Glutamatergic neuron (in vitro differentiated cells): ENCODE results near the gene TRIO. TPM values are rescaled to one million over a fixed set of nuclear protein-coding genes. Genes with fewer than 3 reads are reported as not detected.

ENCODE experiments used
- DNase-seq: peaks from one replicate; pipeline ENCODE4 v3.0.0; 2022
- H3K27ac Mint-ChIP-seq: one replicate; pipeline ENCODE4 v1.8.0; 2020; ENCODE audit warnings: mild to moderate bottlenecking, mixed read lengths, inconsistent platforms; ENCODE audit not compliant: unreplicated experiment
- H3K27me3 Mint-ChIP-seq: one replicate; pipeline ENCODE4 v1.8.0; 2020; ENCODE audit warnings: mild to moderate bottlenecking, moderate library complexity, mixed read lengths, inconsistent platforms; ENCODE audit not compliant: unreplicated experiment
- H3K36me3 Mint-ChIP-seq: one replicate; pipeline ENCODE4 v1.8.0; 2020; ENCODE audit warnings: mild to moderate bottlenecking, mixed read lengths, inconsistent platforms; ENCODE audit not compliant: unreplicated experiment
- H3K4me1 Mint-ChIP-seq: one replicate; pipeline ENCODE4 v1.8.0; 2020; ENCODE audit warnings: mild to moderate bottlenecking, low read depth, mixed read lengths, inconsistent platforms; ENCODE audit not compliant: unreplicated experiment
- H3K4me3 Mint-ChIP-seq: one replicate; pipeline ENCODE4 v1.8.0; 2020; ENCODE audit warnings: mild to moderate bottlenecking, mixed read lengths, inconsistent platforms; ENCODE audit not compliant: unreplicated experiment
- H3K9me3 Mint-ChIP-seq: one replicate; pipeline ENCODE4 v1.8.0; 2020; ENCODE audit warnings: mild to moderate bottlenecking, moderate library complexity, mixed read lengths, inconsistent platforms; ENCODE audit not compliant: unreplicated experiment
- total RNA-seq: library from RNA; stranded (reverse); fragmentation: NEBNext Ultra II Directional; extraction: Animal tissue kit (Norgen Biotek cat#: 25700); gene quantifications from one replicate; pipeline ENCODE4 v1.2.1, GENCODE V29; 2021; ENCODE audit not compliant: unreplicated experiment
- TF ChIP-seq, protein P1 (sequence below): fragments of 200-600 bp; sonication (generic); IDR thresholded peaks from one replicate; pipeline ENCODE4 v1.5.0; 2021; ENCODE audit not compliant: partially characterized antibody, unreplicated experiment

TRIO gene
- total RNA-seq, 1 donor from 2014 or later, result 281 TPM

DNA sequence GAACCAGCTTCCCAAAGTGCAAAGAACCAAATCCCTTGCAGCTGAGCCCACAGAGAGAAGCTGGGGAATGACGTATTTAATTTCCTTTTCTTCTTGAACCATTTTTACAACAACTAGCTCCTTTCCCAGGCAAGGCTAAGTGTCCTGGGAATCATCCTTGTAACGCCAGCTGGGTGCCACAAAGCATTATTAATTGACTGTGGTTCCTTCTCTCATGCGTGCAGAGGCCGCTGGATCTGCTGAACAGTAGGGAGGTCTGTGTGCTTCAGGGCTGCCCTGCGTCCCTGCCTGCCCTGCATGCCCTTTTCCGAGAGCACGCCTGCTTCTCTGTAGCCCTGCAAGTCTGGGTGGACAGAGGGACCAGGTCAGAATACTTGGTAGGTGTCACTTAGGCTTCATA is 314.3 kb downstream of the TRIO start:
- peak; percentile 57 for DNase-seq
- Mint-ChIP-seq H3K27ac (peak overlapping the region; percentile 87), H3K4me1 (peaks cover 33% of the 10 kb centered on the region), H3K36me3 (no peaks in the 10 kb centered on the region), H3K9me3 (peaks cover 3% of the 10 kb centered on the region), H3K4me3 (no peak overlapping the region), H3K27me3 (peaks cover 4% of the 10 kb centered on the region)
- TF ChIP-seq, protein P1, sequence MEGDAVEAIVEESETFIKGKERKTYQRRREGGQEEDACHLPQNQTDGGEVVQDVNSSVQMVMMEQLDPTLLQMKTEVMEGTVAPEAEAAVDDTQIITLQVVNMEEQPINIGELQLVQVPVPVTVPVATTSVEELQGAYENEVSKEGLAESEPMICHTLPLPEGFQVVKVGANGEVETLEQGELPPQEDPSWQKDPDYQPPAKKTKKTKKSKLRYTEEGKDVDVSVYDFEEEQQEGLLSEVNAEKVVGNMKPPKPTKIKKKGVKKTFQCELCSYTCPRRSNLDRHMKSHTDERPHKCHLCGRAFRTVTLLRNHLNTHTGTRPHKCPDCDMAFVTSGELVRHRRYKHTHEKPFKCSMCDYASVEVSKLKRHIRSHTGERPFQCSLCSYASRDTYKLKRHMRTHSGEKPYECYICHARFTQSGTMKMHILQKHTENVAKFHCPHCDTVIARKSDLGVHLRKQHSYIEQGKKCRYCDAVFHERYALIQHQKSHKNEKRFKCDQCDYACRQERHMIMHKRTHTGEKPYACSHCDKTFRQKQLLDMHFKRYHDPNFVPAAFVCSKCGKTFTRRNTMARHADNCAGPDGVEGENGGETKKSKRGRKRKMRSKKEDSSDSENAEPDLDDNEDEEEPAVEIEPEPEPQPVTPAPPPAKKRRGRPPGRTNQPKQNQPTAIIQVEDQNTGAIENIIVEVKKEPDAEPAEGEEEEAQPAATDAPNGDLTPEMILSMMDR, result no peak

DNA sequence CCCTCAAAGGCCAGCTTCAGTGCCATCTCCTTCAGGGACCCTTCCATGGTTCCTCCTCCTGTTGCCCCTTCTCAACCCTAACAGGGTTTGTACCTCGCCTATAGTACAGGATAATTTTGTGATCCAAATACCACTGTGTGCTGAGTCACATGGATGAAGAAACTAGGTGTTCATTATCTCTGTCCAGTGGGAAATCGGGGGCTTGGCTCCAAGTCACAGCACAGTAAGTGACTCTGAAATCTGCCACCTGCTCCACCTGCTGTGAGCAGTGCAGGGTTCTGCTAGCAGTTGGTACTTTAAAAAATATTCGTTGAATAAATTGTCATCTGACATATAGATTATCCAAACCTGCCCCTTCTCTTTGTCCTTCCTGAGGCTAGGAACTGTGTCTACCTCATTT is 315.3 kb downstream of the TRIO start:
- peaks cover 35% of the 10 kb centered on the region for H3K4me1 Mint-ChIP-seq
- no peak for DNase-seq

DNA sequence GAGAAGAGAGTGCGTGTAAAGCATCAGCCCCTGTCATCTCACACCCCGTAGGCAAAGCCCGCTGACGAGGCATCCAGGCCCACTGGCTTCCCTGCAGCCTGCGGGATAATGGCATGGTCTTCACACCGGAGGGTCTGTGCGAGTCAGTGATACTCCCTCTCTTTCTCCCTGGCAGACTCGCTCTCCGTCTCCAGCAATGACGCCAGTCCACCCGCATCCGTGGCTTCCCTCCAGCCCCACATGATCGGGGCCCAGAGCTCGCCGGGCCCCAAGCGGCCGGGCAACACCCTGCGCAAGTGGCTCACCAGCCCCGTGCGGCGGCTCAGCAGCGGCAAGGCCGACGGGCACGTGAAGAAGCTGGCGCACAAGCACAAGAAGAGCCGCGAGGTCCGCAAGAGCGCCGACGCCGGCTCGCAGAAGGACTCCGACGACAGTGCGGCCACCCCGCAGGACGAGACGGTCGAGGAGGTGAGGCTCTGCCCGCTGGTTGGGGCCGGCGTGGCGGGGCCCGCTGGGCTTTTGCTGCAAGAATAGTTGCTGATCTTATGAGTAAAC is 317.8 kb downstream of the TRIO start:
- no peak overlapping the region for H3K27ac Mint-ChIP-seq
- no peaks in the 10 kb centered on the region for H3K27me3 Mint-ChIP-seq

More for the DNA sequence above, 315.3 kb downstream of the TRIO start:
- peaks cover 4% of the 10 kb centered on the region for H3K27me3 Mint-ChIP-seq
- peak overlapping the region; percentile 18 for H3K4me3 Mint-ChIP-seq
- peak overlapping the region; percentile 4 for H3K27ac Mint-ChIP-seq
- no peaks in the 10 kb centered on the region for H3K36me3 Mint-ChIP-seq
- TF ChIP-seq, protein P1, result no peak
- peaks cover 3% of the 10 kb centered on the region for H3K9me3 Mint-ChIP-seq

DNA sequence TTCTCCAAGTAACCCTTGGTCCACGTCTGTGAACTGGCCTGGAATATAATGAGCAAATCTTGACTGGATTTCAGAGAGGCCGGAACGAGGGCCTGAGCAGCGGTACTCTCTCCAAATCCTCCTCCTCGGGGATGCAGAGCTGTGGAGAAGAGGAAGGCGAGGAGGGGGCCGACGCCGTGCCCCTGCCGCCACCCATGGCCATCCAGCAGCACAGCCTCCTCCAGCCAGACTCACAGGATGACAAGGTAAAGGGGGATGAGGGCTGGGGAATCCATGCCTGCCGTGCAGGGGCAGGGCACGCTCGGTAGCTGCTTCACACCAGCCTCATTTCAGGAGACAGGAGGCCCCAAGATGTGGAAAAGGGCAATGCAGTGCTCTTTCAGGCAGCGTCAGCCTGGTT is 319.5 kb downstream of the TRIO start:
- Mint-ChIP-seq H3K36me3 (peaks cover 4% of the 10 kb centered on the region), H3K27me3 (no peaks in the 10 kb centered on the region), H3K4me3 (no peak overlapping the region), H3K4me1 (peaks cover 35% of the 10 kb centered on the region), H3K27ac (no peak overlapping the region), H3K9me3 (peaks cover 3% of the 10 kb centered on the region)
- DNase-seq, result no peak
- TF ChIP-seq, protein P1, result no peak

More for the DNA sequence above, 317.8 kb downstream of the TRIO start:
- Mint-ChIP-seq H3K9me3 (peaks cover 3% of the 10 kb centered on the region), H3K4me1 (peaks cover 43% of the 10 kb centered on the region), H3K4me3 (no peak overlapping the region), H3K36me3 (peaks cover 4% of the 10 kb centered on the region)
- no peak for DNase-seq
- TF ChIP-seq, protein P1, result no peak

DNA sequence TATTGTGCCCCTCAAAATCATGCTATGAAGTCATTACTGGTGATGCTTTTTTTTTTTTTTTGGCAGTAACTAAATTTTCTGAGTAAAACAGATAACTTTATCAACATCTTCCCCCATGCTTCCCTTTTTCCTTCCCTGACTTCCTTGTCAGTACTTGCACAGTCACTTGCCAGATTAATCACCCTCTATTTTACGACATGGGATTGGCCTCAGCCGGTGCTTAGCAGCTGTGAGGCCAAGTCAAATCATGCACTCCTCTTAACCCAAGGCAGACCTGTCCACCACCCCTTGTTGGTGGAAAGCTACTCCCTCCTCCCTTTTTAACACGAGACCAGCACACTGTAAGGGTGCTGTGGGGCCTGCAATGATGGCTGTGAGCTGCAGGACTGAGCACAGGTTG is 320.5 kb downstream of the TRIO start:
- peak overlapping the region; percentile 45 for H3K27ac Mint-ChIP-seq
- H3K4me3 Mint-ChIP-seq, result no peak overlapping the region
- TF ChIP-seq, protein P1, result no peak
- no peak for DNase-seq
- peaks cover 30% of the 10 kb centered on the region for H3K4me1 Mint-ChIP-seq
- peaks cover 4% of the 10 kb centered on the region for H3K36me3 Mint-ChIP-seq
- H3K9me3 Mint-ChIP-seq, result peaks cover under 1% of the 10 kb centered on the region
- H3K27me3 Mint-ChIP-seq, result no peaks in the 10 kb centered on the region
